HCT116 (cell line): Measurements from ENCODE around the gene PURB. TPM values are rescaled to one million over a fixed set of nuclear protein-coding genes. Genes with fewer than 3 reads are reported as not detected.

Experiments used
- ATAC-seq: fragments of 200-7000 bp; cut with Tn5 transposase; 2 replicates; pipeline ENCODE4 v1.9.1; 2020; ENCODE audit warnings: mild to moderate bottlenecking, moderate library complexity
- BruUV-seq: library from RNA; stranded (reverse); fragments of 400-500 nt; replicated peaks from 2 replicates; lab custom pipeline; 2021; lab: Mats Ljungman, UMichigan
- CTCF ChIA-PET: fragments of 300-600 bp; sonication (Branson Sonifier 250); formaldehyde crosslinking; loops from one replicate; lab custom pipeline; 2021; ENCODE audit warnings: antibody characterized with exemption; lab: Charles Lee
- POLR2A ChIA-PET: fragments of 300-600, 350-600 bp; sonication (Branson Sonifier 250); formaldehyde crosslinking; loops from one replicate; lab custom pipeline; 2021; ENCODE audit warnings: antibody characterized with exemption; lab: Charles Lee
- RAD21 ChIA-PET, 2 experiments: fragments of 300-600 bp; sonication (Branson Sonifier 250); formaldehyde crosslinking; loops; one replicate each; lab custom pipeline; 2023; ENCODE audit warnings: low total read pairs in 2 of 2; ENCODE audit not compliant: uncharacterized antibody in 2 of 2, unreplicated experiment in 2 of 2, low non-redundant PET in 1 of 2; lab: Charles Lee
- DNase-seq: peaks from one replicate; pipeline ENCODE4 v3.0.0-alpha.2; 2010; ENCODE audit warnings: low read depth, low spot score
- H2AFZ ChIP-seq: fragments of 200-600 bp; shearing (Covaris generic), sonication (generic); 2 replicates; pipeline ENCODE4 v1.6.1; 2017; ENCODE audit warnings: low read depth, mixed run types, mixed read lengths, antibody characterized with exemption, low read length; ENCODE audit not compliant: poor library complexity, severe bottlenecking
- H3K27ac ChIP-seq: 2 replicates; pipeline ENCODE4 v1.5.1; 2012; ENCODE audit warnings: low read depth, low read length
- H3K27me3 ChIP-seq: fragments of 200-600 bp; sonication (generic); 2 replicates; pipeline ENCODE4 v1.6.1; 2016; ENCODE audit warnings: mixed run types, low read length, mixed read lengths; ENCODE audit not compliant: insufficient read depth
- H3K36me3 ChIP-seq, 2 experiments: fragments of 200-500 bp in 1 of 2; fragments of 200-600 bp in 1 of 2; sonication (Bioruptor generic) in 1 of 2; sonication (generic) in 1 of 2; 2 replicates each; pipeline versions ENCODE4 v1.5.1 to v1.6.1; 2014 to 2016; ENCODE audit warnings: low read length in 2 of 2, inconsistent platforms in 1 of 2, mixed read lengths in 1 of 2, mixed run types in 1 of 2; ENCODE audit not compliant: insufficient read depth in 2 of 2, control insufficient read depth in 1 of 2
- H3K4me1 ChIP-seq, 2 experiments: fragments of 200-600 bp in 1 of 2; sonication (generic) in 1 of 2; 2 replicates each; pipeline versions ENCODE4 v1.5.1 to v1.6.1; 2012 to 2017; ENCODE audit warnings: low read length in 2 of 2, inconsistent platforms in 1 of 2, mild to moderate bottlenecking in 1 of 2, mixed read lengths in 1 of 2, mixed run types in 1 of 2, moderate library complexity in 1 of 2; ENCODE audit not compliant: insufficient read depth in 2 of 2, control insufficient read depth in 1 of 2
- H3K4me2 ChIP-seq: fragments of 200-600 bp; sonication (generic); 2 replicates; pipeline ENCODE4 v1.6.1; 2017; ENCODE audit warnings: mixed run types, low read length, mixed read lengths
- H3K4me3 ChIP-seq, 2 experiments: fragments of 200-600 bp in 1 of 2; sonication (generic) in 1 of 2; replicated peaks in 1 of 2; 2 replicates each; pipeline ENCODE4 v1.5.1; 2011 to 2016; ENCODE audit warnings: low read length in 2 of 2, control low read depth in 1 of 2, low read depth in 1 of 2, mild to moderate bottlenecking in 1 of 2, mixed read lengths in 1 of 2, mixed run types in 1 of 2
- H3K79me2 ChIP-seq: fragments of 200-600 bp; sonication (generic); 2 replicates; pipeline ENCODE4 v1.6.1; 2017; ENCODE audit warnings: mild to moderate bottlenecking, mixed run types, low read length, moderate library complexity, mixed read lengths; ENCODE audit not compliant: insufficient read depth
- H3K9ac ChIP-seq: fragments of 200-600 bp; sonication (generic); 2 replicates; pipeline ENCODE4 v1.6.1; 2016; ENCODE audit warnings: low read length, mixed read lengths
- H3K9me2 ChIP-seq: fragments of 200-600 bp; sonication (generic), shearing (Covaris generic); 2 replicates; pipeline ENCODE4 v1.6.1; 2017; ENCODE audit warnings: mixed run types, mild to moderate bottlenecking, moderate library complexity; ENCODE audit not compliant: insufficient read depth
- H3K9me3 ChIP-seq, 2 experiments: fragments of 200-500 bp in 1 of 2; fragments of 200-600 bp in 1 of 2; sonication (Bioruptor generic) in 1 of 2; sonication (generic) in 1 of 2; 2 replicates each; pipeline ENCODE4 v1.6.1; 2014 to 2017; ENCODE audit warnings: low read length in 2 of 2, mixed read lengths in 2 of 2, inconsistent platforms in 1 of 2, low read depth in 1 of 2, mild to moderate bottlenecking in 1 of 2, mixed run types in 1 of 2, moderate library complexity in 1 of 2; ENCODE audit not compliant: control insufficient read depth in 1 of 2, insufficient read depth in 1 of 2
- H4K20me1 ChIP-seq: fragments of 200-600 bp; sonication (generic), shearing (Covaris generic); 2 replicates; pipeline ENCODE4 v1.6.1; 2017; ENCODE audit warnings: mixed run types, mild to moderate bottlenecking, moderate library complexity; ENCODE audit not compliant: insufficient read depth
- CBX3 ChIP-seq: IDR thresholded peaks from 2 replicates; pipeline ENCODE4 v1.6.1; 2012; ENCODE audit warnings: low read depth
- CEBPB ChIP-seq: IDR thresholded peaks from 2 replicates; pipeline ENCODE4 v1.6.1; 2012; ENCODE audit warnings: low read depth
- ELF1 ChIP-seq: IDR thresholded peaks from 2 replicates; pipeline ENCODE4 v1.6.1; 2012; ENCODE audit warnings: low read depth, borderline replicate concordance
- EZH2 ChIP-seq: fragments of 200-600 bp; sonication (generic); IDR thresholded peaks from 2 replicates; pipeline ENCODE4 v1.6.1; 2017; ENCODE audit warnings: antibody characterized with exemption, mixed run types
- EZH2phosphoT487 ChIP-seq: fragments of 200-600 bp; IDR thresholded peaks from 2 replicates; pipeline ENCODE4 v1.6.1; 2018; ENCODE audit warnings: antibody characterized with exemption, borderline replicate concordance
- FOSL1 ChIP-seq: IDR thresholded peaks from 2 replicates; pipeline ENCODE4 v1.6.1; 2012; ENCODE audit warnings: low read depth
- JUND ChIP-seq: IDR thresholded peaks from 2 replicates; pipeline ENCODE4 v1.6.1; 2012
- POLR2A ChIP-seq: IDR thresholded peaks from 2 replicates; pipeline ENCODE4 v1.7.0; 2011; ENCODE audit warnings: borderline replicate concordance; ENCODE audit not compliant: insufficient read depth, insufficient read length; ENCODE audit errors: extremely low read depth
- POLR2AphosphoS5 ChIP-seq: IDR thresholded peaks from 2 replicates; pipeline ENCODE4 v1.6.1; 2011; ENCODE audit warnings: mild to moderate bottlenecking, low read depth, low read length, moderate library complexity
- SIN3A ChIP-seq: IDR thresholded peaks from 2 replicates; pipeline ENCODE4 v1.6.1; 2012; ENCODE audit warnings: low read depth
- SP1 ChIP-seq: IDR thresholded peaks from 2 replicates; pipeline ENCODE4 v1.6.1; 2012; ENCODE audit warnings: low read depth
- SRF ChIP-seq: IDR thresholded peaks from 2 replicates; pipeline ENCODE4 v1.6.1; 2012; ENCODE audit warnings: low read depth
- TCF7L2 ChIP-seq: IDR thresholded peaks from 2 replicates; pipeline ENCODE4 v1.7.0; 2011; ENCODE audit warnings: borderline replicate concordance, inconsistent platforms; ENCODE audit not compliant: insufficient read depth, insufficient read length; ENCODE audit errors: extremely low read depth
- YY1 ChIP-seq: IDR thresholded peaks from 2 replicates; pipeline ENCODE4 v1.6.1; 2011; ENCODE audit warnings: low read length, low read depth, moderate library complexity, mild to moderate bottlenecking; ENCODE audit not compliant: insufficient replicate concordance; ENCODE audit errors: extremely low read depth
- ZNF274 ChIP-seq: fragments of 200-500 bp; sonication (Bioruptor generic); IDR thresholded peaks from 2 replicates; pipeline ENCODE4 v1.6.1; 2014; ENCODE audit warnings: mild to moderate bottlenecking, low read depth, low read length, inconsistent platforms
- intact Hi-C: fragments of 100-400 bp; cut with micrococcal nuclease; formaldehyde crosslinking; loops from 2 replicates; pipeline ENCODE4 v1.10.0; 2022
- total RNA-seq: library from RNA; stranded (reverse); gene quantifications from one replicate; pipeline ENCODE4 v1.2.1, GENCODE V29; 2021; ENCODE audit not compliant: unreplicated experiment
- TF ChIP-seq, protein P1 (sequence below): IDR thresholded peaks from 2 replicates; pipeline ENCODE4 v1.6.1; 2011; ENCODE audit warnings: mild to moderate bottlenecking, low read length, moderate library complexity; ENCODE audit not compliant: insufficient replicate concordance; ENCODE audit errors: extremely low read depth
- TF ChIP-seq, protein P2 (sequence below): IDR thresholded peaks from 2 replicates; pipeline ENCODE4 v1.6.1; 2012; ENCODE audit warnings: low read depth
- TF ChIP-seq, protein P3 (sequence below), 3 experiments: fragments of 200-600 bp in 1 of 3; sonication (generic) in 1 of 3; IDR thresholded peaks in 2 of 3; conservative IDR thresholded peaks in 1 of 3; 2 replicates each; pipeline ENCODE4 v1.5.1; 2012 to 2017; ENCODE audit warnings: low read depth in 2 of 3, low read length in 2 of 3, antibody characterized with exemption in 1 of 3, borderline replicate concordance in 1 of 3, control low read depth in 1 of 3, mild to moderate bottlenecking in 1 of 3, mixed read lengths in 1 of 3, mixed run types in 1 of 3, moderate library complexity in 1 of 3; ENCODE audit not compliant: insufficient read depth in 1 of 3
- TF ChIP-seq, protein P4 (sequence below): IDR thresholded peaks from 2 replicates; pipeline ENCODE4 v1.6.1; 2012
- TF ChIP-seq, protein P5 (sequence below): IDR thresholded peaks from 2 replicates; pipeline ENCODE4 v1.6.1; 2012

Gene PURB
- total RNA-seq, 1 experiment from 2014 or later = 13.2 TPM

DNA sequence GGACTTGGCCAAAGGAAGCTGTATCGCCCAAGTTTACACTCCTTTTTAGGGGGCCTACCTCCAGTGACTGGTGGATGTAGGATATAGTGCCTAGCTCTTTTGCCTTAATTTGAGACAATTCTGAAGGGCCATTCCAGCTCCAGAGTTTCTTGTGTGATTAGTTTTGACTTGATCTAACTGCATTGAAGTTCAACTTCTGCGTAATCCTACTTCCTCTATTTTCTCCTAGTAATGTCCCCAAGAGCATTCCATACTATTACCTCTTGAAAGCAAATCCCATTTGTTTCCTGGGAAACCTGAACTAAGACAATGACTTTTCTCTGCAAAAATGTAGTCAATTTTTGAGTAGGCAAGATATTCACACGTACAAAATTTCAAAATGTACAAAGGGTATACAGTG lies 32.7 kb downstream of the PURB start:
- Histone ChIP-seq H3K27ac (no peak overlapping the region), H3K4me1 (peaks cover 3 to 35% of the 10 kb centered on the region in 2 experiments; a peak in 2 of 4 replicates), H3K9ac (no peak overlapping the region), H3K4me2 (peak overlapping the region; percentile 19), H2AFZ (no peak overlapping the region), H3K79me2 (peaks cover under 1% of the 10 kb centered on the region; the same call in 1 of the 2 replicates), H3K4me3 (no peak overlapping the region), H3K9me2 (no peaks in the 10 kb centered on the region), H4K20me1 (no peaks in the 10 kb centered on the region), H3K36me3 (no peaks in the 10 kb centered on the region), H3K27me3 (no peaks in the 10 kb centered on the region), H3K9me3 (no peaks in the 10 kb centered on the region)
- ChIA-PET CTCF (no interaction called here), POLR2A (no interaction called here), RAD21 (no interaction called here)
- intact Hi-C loops = no loop called here
- DNase-seq = no peak
- no peak for ATAC-seq
- TF ChIP-seq EZH2 = no peak
- TF ChIP-seq SP1 = no peak
- no peak for TF ChIP-seq ZNF274
- TF ChIP-seq SRF = no peak
- TF ChIP-seq, protein P1, sequence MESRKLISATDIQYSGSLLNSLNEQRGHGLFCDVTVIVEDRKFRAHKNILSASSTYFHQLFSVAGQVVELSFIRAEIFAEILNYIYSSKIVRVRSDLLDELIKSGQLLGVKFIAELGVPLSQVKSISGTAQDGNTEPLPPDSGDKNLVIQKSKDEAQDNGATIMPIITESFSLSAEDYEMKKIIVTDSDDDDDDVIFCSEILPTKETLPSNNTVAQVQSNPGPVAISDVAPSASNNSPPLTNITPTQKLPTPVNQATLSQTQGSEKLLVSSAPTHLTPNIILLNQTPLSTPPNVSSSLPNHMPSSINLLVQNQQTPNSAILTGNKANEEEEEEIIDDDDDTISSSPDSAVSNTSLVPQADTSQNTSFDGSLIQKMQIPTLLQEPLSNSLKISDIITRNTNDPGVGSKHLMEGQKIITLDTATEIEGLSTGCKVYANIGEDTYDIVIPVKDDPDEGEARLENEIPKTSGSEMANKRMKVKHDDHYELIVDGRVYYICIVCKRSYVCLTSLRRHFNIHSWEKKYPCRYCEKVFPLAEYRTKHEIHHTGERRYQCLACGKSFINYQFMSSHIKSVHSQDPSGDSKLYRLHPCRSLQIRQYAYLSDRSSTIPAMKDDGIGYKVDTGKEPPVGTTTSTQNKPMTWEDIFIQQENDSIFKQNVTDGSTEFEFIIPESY = no peak
- no peak for TF ChIP-seq POLR2A
- TF ChIP-seq CBX3 = no peak
- no peak for TF ChIP-seq YY1
- TF ChIP-seq, protein P2, sequence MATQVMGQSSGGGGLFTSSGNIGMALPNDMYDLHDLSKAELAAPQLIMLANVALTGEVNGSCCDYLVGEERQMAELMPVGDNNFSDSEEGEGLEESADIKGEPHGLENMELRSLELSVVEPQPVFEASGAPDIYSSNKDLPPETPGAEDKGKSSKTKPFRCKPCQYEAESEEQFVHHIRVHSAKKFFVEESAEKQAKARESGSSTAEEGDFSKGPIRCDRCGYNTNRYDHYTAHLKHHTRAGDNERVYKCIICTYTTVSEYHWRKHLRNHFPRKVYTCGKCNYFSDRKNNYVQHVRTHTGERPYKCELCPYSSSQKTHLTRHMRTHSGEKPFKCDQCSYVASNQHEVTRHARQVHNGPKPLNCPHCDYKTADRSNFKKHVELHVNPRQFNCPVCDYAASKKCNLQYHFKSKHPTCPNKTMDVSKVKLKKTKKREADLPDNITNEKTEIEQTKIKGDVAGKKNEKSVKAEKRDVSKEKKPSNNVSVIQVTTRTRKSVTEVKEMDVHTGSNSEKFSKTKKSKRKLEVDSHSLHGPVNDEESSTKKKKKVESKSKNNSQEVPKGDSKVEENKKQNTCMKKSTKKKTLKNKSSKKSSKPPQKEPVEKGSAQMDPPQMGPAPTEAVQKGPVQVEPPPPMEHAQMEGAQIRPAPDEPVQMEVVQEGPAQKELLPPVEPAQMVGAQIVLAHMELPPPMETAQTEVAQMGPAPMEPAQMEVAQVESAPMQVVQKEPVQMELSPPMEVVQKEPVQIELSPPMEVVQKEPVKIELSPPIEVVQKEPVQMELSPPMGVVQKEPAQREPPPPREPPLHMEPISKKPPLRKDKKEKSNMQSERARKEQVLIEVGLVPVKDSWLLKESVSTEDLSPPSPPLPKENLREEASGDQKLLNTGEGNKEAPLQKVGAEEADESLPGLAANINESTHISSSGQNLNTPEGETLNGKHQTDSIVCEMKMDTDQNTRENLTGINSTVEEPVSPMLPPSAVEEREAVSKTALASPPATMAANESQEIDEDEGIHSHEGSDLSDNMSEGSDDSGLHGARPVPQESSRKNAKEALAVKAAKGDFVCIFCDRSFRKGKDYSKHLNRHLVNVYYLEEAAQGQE = no peak
- TF ChIP-seq, protein P3, sequence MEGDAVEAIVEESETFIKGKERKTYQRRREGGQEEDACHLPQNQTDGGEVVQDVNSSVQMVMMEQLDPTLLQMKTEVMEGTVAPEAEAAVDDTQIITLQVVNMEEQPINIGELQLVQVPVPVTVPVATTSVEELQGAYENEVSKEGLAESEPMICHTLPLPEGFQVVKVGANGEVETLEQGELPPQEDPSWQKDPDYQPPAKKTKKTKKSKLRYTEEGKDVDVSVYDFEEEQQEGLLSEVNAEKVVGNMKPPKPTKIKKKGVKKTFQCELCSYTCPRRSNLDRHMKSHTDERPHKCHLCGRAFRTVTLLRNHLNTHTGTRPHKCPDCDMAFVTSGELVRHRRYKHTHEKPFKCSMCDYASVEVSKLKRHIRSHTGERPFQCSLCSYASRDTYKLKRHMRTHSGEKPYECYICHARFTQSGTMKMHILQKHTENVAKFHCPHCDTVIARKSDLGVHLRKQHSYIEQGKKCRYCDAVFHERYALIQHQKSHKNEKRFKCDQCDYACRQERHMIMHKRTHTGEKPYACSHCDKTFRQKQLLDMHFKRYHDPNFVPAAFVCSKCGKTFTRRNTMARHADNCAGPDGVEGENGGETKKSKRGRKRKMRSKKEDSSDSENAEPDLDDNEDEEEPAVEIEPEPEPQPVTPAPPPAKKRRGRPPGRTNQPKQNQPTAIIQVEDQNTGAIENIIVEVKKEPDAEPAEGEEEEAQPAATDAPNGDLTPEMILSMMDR (IDR thresholded peaks at IDR 0.05 in 2 of 3, conservative IDR thresholded peaks at IDR 0.05 in 1 of 3; ENCODE audit: borderline replicate concordance in 1 of 3, insufficient read depth in 1 of 3, low read depth in 2 of 3, low read length in 2 of 3) = no peak
- no peak for TF ChIP-seq CEBPB
- TF ChIP-seq, protein P4, sequence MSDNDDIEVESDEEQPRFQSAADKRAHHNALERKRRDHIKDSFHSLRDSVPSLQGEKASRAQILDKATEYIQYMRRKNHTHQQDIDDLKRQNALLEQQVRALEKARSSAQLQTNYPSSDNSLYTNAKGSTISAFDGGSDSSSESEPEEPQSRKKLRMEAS = no peak
- no peak for TF ChIP-seq FOSL1
- no peak for TF ChIP-seq POLR2AphosphoS5
- no peak for TF ChIP-seq ELF1
- TF ChIP-seq SIN3A = no peak
- TF ChIP-seq, protein P5, sequence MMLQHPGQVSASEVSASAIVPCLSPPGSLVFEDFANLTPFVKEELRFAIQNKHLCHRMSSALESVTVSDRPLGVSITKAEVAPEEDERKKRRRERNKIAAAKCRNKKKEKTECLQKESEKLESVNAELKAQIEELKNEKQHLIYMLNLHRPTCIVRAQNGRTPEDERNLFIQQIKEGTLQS = no peak
- TF ChIP-seq JUND = no peak
- no peak for TF ChIP-seq TCF7L2
- no peak for TF ChIP-seq EZH2phosphoT487
- no TSS peak for BruUV-seq
